GM10266 (cell line): Measurements from ENCODE around the gene ABHD8.

ENCODE experiments used
- DNase-seq: peaks from one replicate; pipeline ENCODE4 v3.0.0; 2012; ENCODE audit errors: extremely low spot score
- CTCF ChIP-seq: IDR thresholded peaks from 2 replicates; pipeline ENCODE4 v1.5.1; 2012; ENCODE audit warnings: mild to moderate bottlenecking, low read depth; ENCODE audit not compliant: control insufficient read depth, insufficient read depth; ENCODE audit errors: missing control alignments

Gene ABHD8

GRCh38 chr19:17266589-17266974 is 36.6 kb downstream of the ABHD8 start:
- DNase-seq, result peak; percentile 52
- no peak for TF ChIP-seq CTCF

- DNase-seq, result no peak
- no peak for TF ChIP-seq CTCF
Observed at GRCh38 chr19:17266026-17266425, 37.2 kb downstream of the ABHD8 start.

GRCh38 chr19:17264641-17264979 is 38.6 kb downstream of the ABHD8 start, which contains the start of gene USHBP1:
Gene USHBP1 (minus strand): TSS chr19:17264745. CDS start chr19:17264299, 446 bp downstream.
- DNase-seq, result no peak
- no peak for TF ChIP-seq CTCF

GRCh38 chr19:17263712-17264640 is 39.2 kb downstream of the ABHD8 start:
- no peak for TF ChIP-seq CTCF
- no peak for DNase-seq

- no peak for DNase-seq
Observed at GRCh38 chr19:17262557-17262956, 40.7 kb downstream of the ABHD8 start.

GRCh38 chr19:17260842-17261325 is 42.3 kb downstream of the ABHD8 start:
- DNase-seq, result peak; percentile 91
- TF ChIP-seq CTCF, result peak; percentile 95

More at GRCh38 chr19:17262557-17262956, 40.7 kb downstream of the ABHD8 start:
- TF ChIP-seq CTCF, result no peak

GRCh38 chr19:17259934-17260333 is 43.3 kb downstream of the ABHD8 start:
- no peak for TF ChIP-seq CTCF
- DNase-seq, result no peak
